GM21619 (cell line): ENCODE data around the gene RSRC2.

Source experiments
- ATAC-seq: cut with Tn5 transposase; IDR thresholded peaks from one replicate; pipeline ENCODE4 v1.9.1; 2021; ENCODE audit not compliant: unreplicated experiment

Gene RSRC2

GRCh38 chr12:122454250-122454721, 72.5 kb downstream of the RSRC2 start:
- ATAC-seq, result no peak
